Activated T-helper 2 cell treated with anti-CD3 and anti-CD28 coated beads, Interferon-gamma antibody, Interleukin-2, Interleukin-4, amounts not matched to agents 10 μg/mL and 5 μg/mL and 100 μg/mL, durations not matched to agents 14 hours and 24 hours and 36 hours (primary cell): Measurements from ENCODE around the gene SRSF1. TPM values are rescaled to one million over a fixed set of nuclear protein-coding genes. Genes with fewer than 3 reads are reported as not detected.
"Not testable (repeated sequence)": the region's sequence is repeated elsewhere in the genome, so short reads cannot be mapped to it uniquely, and the experiment has no call there.

Source experiments
- DNase-seq: peaks from one replicate; pipeline ENCODE4 v3.0.0; 2021; ENCODE audit warnings: low spot score
- H3K27ac Mint-ChIP-seq: one replicate; pipeline ENCODE4 v1.8.0; 2021; ENCODE audit warnings: mixed read lengths
- H3K27me3 Mint-ChIP-seq: one replicate; pipeline ENCODE4 v1.8.0; 2021; ENCODE audit warnings: low read depth, mixed read lengths
- H3K36me3 Mint-ChIP-seq: one replicate; pipeline ENCODE4 v1.8.0; 2021; ENCODE audit warnings: low read depth, mixed read lengths
- H3K4me1 Mint-ChIP-seq: one replicate; pipeline ENCODE4 v1.8.0; 2021; ENCODE audit warnings: low read depth, mixed read lengths
- H3K4me3 Mint-ChIP-seq: one replicate; pipeline ENCODE4 v1.8.0; 2021; ENCODE audit warnings: low read depth, mild to moderate bottlenecking, moderate library complexity, mixed read lengths
- H3K9me3 Mint-ChIP-seq: one replicate; pipeline ENCODE4 v1.8.0; 2021; ENCODE audit warnings: mixed read lengths
- intact Hi-C: fragments of 100-400 bp; cut with micrococcal nuclease; formaldehyde crosslinking; loops from one replicate; pipeline ENCODE4 v1.15.1; 2023
- total RNA-seq: library from RNA; stranded (reverse); gene quantifications from 2 replicates; pipeline ENCODE4 v1.2.3, GENCODE V29; 2022

SRSF1 gene
- total RNA-seq, 1 donor from 2014 or later: 450 TPM

- no peaks in the 10 kb centered on the region for H3K9me3 Mint-ChIP-seq
- DNase-seq: no peak
- H3K4me1 Mint-ChIP-seq: peaks cover 55% of the 10 kb centered on the region
- H3K27me3 Mint-ChIP-seq: no peaks in the 10 kb centered on the region
- no peak overlapping the region for H3K27ac Mint-ChIP-seq
- no peak overlapping the region for H3K4me3 Mint-ChIP-seq
- peaks cover 76% of the 10 kb centered on the region for H3K36me3 Mint-ChIP-seq
- intact Hi-C loops: no loop called here
Measured at GRCh38 chr17:57982452-57983170, 24.4 kb downstream of the SRSF1 start.

DNA sequence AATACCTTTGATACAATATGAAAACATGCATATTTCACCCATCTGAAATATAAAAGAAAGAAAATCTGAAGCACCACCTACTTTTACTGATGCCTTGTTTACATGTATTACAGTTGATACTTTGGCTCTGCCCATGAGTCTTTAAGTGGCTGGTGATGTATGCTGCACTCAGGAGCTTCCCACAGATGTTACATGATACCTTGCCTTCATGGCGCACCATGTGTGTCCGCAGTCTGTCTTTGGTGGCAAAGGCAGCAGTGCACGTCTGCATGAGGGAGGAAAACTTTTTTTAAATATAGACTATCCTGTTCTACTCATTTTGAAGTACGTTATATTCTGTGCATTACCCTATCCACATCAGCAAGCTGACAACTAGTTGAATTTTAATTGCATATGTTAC lies 26.5 kb downstream of the SRSF1 start:
- peaks cover 82% of the 10 kb centered on the region for H3K36me3 Mint-ChIP-seq
- DNase-seq: no peak

GRCh38 chr17:57979076-57979475 lies 28.0 kb downstream of the SRSF1 start:
- no peaks in the 10 kb centered on the region for H3K27me3 Mint-ChIP-seq

More for the DNA sequence above, 26.5 kb downstream of the SRSF1 start:
- intact Hi-C loops: no loop called here
- Mint-ChIP-seq H3K27me3 (no peaks in the 10 kb centered on the region), H3K4me3 (no peak overlapping the region), H3K27ac (no peak overlapping the region), H3K4me1 (peaks cover 44% of the 10 kb centered on the region), H3K9me3 (no peaks in the 10 kb centered on the region)

DNA sequence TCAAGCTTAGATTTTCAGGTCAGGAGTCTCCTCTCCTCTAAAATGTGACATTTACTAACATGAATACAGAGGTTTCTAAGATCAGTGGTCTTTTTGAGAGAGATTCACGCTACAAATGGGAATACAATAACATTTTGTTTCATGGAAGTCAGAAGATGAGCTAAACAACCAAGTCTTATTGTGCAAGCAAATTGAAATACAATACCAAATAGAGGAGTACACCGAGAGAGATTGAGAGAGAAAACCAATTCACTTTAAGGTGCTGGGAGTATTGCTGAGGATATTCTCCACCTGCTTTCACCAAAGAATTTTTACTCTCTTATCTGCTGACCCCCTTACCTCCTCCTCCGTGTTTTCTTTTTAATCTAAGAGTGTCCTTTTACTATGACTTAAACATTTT lies 30.5 kb downstream of the SRSF1 start:
- Mint-ChIP-seq H3K9me3 (no peaks in the 10 kb centered on the region), H3K36me3 (peaks cover 81% of the 10 kb centered on the region), H3K4me1 (peaks cover 10% of the 10 kb centered on the region), H3K4me3 (no peak overlapping the region), H3K27me3 (no peaks in the 10 kb centered on the region), H3K27ac (no peak overlapping the region)
- DNase-seq: no peak
- intact Hi-C loops: no loop called here

More at GRCh38 chr17:57979076-57979475, 28.0 kb downstream of the SRSF1 start:
- H3K9me3 Mint-ChIP-seq: no peaks in the 10 kb centered on the region
- no peak for DNase-seq
- H3K4me1 Mint-ChIP-seq: peaks cover 33% of the 10 kb centered on the region
- intact Hi-C loops: no loop called here
- no peak overlapping the region for H3K4me3 Mint-ChIP-seq
- peaks cover 86% of the 10 kb centered on the region for H3K36me3 Mint-ChIP-seq
- H3K27ac Mint-ChIP-seq: no peak overlapping the region

DNA sequence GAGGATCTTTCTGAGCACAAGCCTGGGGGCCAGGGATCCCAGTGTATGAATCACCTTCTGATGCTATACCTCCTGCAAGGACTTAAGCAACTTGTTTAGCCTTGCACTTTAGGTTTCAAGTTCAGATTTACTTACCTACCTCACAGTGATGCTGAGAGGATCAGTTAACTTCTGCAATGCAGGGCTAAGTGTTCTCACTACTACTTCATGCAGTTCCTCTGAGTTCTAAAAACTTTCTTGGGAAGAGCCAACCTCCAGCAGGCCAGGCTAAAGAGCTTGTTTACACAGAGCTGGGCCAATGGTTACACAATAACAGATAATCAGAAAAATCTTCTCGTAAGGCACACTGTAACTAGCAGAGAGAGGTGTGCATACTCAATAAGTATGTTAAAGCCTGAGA lies 32.0 kb downstream of the SRSF1 start:
- no peaks in the 10 kb centered on the region for H3K9me3 Mint-ChIP-seq
- H3K27me3 Mint-ChIP-seq: no peaks in the 10 kb centered on the region
- no peak overlapping the region for H3K4me3 Mint-ChIP-seq
- H3K27ac Mint-ChIP-seq: no peak overlapping the region
- intact Hi-C loops: no loop called here
- H3K36me3 Mint-ChIP-seq: peaks cover 65% of the 10 kb centered on the region
- DNase-seq: no peak
- peaks cover 3% of the 10 kb centered on the region for H3K4me1 Mint-ChIP-seq

GRCh38 chr17:57974053-57974824 lies 32.8 kb downstream of the SRSF1 start:
- H3K9me3 Mint-ChIP-seq, H3K4me3 Mint-ChIP-seq, DNase-seq, H3K4me1 Mint-ChIP-seq, H3K27ac Mint-ChIP-seq, intact Hi-C loops, H3K27me3 Mint-ChIP-seq: not testable (repeated sequence)
- H3K36me3 Mint-ChIP-seq: peaks cover 59% of the 10 kb centered on the region

GRCh38 chr17:57972151-57972550 lies 34.9 kb downstream of the SRSF1 start:
- Mint-ChIP-seq H3K27ac (no peak overlapping the region), H3K4me1 (peaks cover 3% of the 10 kb centered on the region), H3K9me3 (no peaks in the 10 kb centered on the region), H3K4me3 (no peak overlapping the region), H3K36me3 (peaks cover 42% of the 10 kb centered on the region), H3K27me3 (peaks cover 3% of the 10 kb centered on the region)
- intact Hi-C loops: no loop called here
- no peak for DNase-seq

DNA sequence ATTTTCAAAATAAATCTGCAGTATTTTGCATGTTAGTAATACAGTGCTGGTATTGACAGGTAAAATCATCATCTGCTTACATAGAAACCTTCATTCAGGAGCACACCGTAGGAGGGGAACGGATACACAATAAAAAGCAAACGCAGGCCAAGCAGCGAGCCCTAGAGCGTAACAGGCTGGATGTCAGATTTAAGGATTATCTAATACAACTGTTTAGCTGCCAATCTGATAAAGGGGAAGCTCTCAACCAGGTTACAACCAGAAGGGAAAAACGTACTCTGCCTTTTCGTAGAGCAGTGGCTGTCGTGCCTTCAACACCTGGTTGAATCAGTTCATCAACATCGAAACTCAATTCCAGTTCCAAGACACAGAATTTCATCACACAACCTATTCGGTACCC lies 35.5 kb downstream of the SRSF1 start:
- peaks cover 3% of the 10 kb centered on the region for H3K4me1 Mint-ChIP-seq
- no peak overlapping the region for H3K4me3 Mint-ChIP-seq
- DNase-seq: no peak
- H3K36me3 Mint-ChIP-seq: peaks cover 36% of the 10 kb centered on the region
- no peaks in the 10 kb centered on the region for H3K9me3 Mint-ChIP-seq
- no peak overlapping the region for H3K27ac Mint-ChIP-seq
- H3K27me3 Mint-ChIP-seq: peaks cover 3% of the 10 kb centered on the region
- intact Hi-C loops: no loop called here

DNA sequence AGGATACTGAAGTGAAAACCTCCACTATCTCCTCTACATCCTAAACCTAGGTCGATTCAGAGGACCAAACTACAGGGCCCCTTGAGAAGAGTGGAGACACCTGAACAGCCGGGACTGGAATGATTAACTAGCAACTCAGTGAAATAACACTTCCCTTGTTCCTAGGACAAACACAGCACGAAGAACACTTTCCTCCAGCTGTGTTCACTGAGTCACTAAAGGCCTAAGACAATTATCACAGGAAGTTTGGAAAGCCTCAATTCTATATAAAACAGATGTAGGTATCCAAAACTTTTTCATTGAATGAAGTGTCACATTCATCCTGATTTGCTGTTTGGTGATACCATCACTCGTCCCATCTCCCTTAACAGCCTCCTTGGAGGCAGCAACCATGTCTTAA lies 36.3 kb downstream of the SRSF1 start:
- Mint-ChIP-seq H3K4me3 (no peak overlapping the region), H3K36me3 (peaks cover 28% of the 10 kb centered on the region), H3K4me1 (peaks cover 3% of the 10 kb centered on the region), H3K27me3 (peaks cover 3% of the 10 kb centered on the region), H3K9me3 (no peaks in the 10 kb centered on the region), H3K27ac (no peak overlapping the region)
- DNase-seq: no peak
- intact Hi-C loops: no loop called here

DNA sequence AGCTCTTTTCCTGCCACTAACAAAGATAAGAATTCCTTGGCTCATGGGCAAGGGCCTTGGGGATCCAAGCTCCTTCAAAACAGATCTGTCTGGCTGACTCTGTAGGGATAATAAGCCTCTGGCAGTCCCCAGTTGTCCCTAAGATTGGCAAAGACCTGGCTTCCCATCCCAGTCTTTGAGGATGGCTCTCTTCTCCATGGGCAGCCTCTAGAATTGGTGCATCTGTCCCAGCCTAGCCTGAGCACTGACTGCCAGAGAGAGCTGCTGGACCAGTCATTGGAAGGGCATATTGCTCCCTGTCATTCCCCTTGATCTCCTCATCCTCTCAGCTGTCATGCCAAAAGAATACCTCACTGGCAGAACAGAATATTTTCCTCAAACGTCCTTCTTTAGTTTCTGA lies 38.6 kb downstream of the SRSF1 start:
- peaks cover 10% of the 10 kb centered on the region for H3K36me3 Mint-ChIP-seq
- no peak overlapping the region for H3K27ac Mint-ChIP-seq
- H3K9me3 Mint-ChIP-seq: no peaks in the 10 kb centered on the region
- H3K4me1 Mint-ChIP-seq: no peaks in the 10 kb centered on the region
- intact Hi-C loops: no loop called here
- peaks cover 8% of the 10 kb centered on the region for H3K27me3 Mint-ChIP-seq
- H3K4me3 Mint-ChIP-seq: no peak overlapping the region
- DNase-seq: no peak

GRCh38 chr17:57966875-57967274 lies 40.2 kb downstream of the SRSF1 start:
- Mint-ChIP-seq H3K27me3 (peaks cover 12% of the 10 kb centered on the region), H3K4me3 (no peak overlapping the region), H3K9me3 (no peaks in the 10 kb centered on the region), H3K27ac (no peak overlapping the region), H3K4me1 (no peaks in the 10 kb centered on the region), H3K36me3 (no peaks in the 10 kb centered on the region)
- no peak for DNase-seq
- intact Hi-C loops: no loop called here

DNA sequence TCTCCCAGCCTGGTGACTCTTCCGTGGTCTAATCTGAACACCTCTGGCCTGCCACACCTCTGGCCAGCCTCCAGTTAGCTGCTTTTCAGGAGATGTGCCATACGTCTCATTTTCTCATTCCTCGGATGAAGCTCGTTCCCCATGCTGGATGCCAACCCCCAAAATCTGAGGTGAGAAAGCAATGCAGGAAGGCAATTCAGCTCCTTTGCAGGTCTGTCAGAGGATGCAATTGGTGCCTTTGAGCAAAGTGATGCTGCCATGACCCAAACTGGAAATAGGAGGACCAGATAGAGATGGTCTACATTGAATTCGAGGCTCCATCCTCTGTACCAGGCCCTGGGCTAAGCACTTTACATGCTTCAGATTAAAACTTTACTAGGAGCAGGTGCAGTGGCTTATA lies 40.8 kb downstream of the SRSF1 start:
- no peak overlapping the region for H3K4me3 Mint-ChIP-seq
- intact Hi-C loops: no loop called here
- DNase-seq: no peak
- H3K27me3 Mint-ChIP-seq: peaks cover 13% of the 10 kb centered on the region
- no peaks in the 10 kb centered on the region for H3K4me1 Mint-ChIP-seq
- no peaks in the 10 kb centered on the region for H3K9me3 Mint-ChIP-seq
- H3K36me3 Mint-ChIP-seq: no peaks in the 10 kb centered on the region
- H3K27ac Mint-ChIP-seq: no peak overlapping the region

- Mint-ChIP-seq H3K36me3 (no peaks in the 10 kb centered on the region), H3K27ac (no peak overlapping the region), H3K9me3 (no peaks in the 10 kb centered on the region), H3K4me1 (no peaks in the 10 kb centered on the region), H3K27me3 (peaks cover 19% of the 10 kb centered on the region), H3K4me3 (no peak overlapping the region)
- intact Hi-C loops: no loop called here
- no peak for DNase-seq
Measured at GRCh38 chr17:57965521-57966160, 41.4 kb downstream of the SRSF1 start.
